Eye (tissue), 1 donor: ENCODE results near the gene OTUD7B.
"Not testable (repeated sequence)": the region's sequence is repeated elsewhere in the genome, so short reads cannot be mapped to it uniquely, and the experiment has no call there.

Experiments used
- DNase-seq: peaks from one replicate; pipeline ENCODE4 v3.0.0-alpha.2; 2015

OTUD7B gene

DNA sequence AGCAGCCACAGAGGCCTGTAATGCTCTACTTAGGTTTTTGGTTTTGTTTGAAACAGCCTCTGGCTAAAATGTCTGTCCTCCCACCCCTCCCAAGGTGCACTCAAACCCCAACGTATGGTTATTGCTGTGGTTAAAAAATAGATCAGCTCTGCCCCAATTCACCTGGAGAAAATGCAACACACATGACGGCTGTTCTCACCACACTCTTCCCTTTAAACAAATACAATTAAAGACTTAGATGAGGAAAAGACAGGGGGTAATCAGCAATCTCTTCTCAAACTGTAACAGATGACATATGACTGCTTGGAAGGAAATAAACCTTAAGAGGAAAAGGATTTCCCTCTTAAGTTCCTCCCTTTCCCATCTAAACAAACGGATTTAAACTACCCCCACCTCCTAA, 67.6 kb downstream of the OTUD7B start:
- no peak for DNase-seq

DNA sequence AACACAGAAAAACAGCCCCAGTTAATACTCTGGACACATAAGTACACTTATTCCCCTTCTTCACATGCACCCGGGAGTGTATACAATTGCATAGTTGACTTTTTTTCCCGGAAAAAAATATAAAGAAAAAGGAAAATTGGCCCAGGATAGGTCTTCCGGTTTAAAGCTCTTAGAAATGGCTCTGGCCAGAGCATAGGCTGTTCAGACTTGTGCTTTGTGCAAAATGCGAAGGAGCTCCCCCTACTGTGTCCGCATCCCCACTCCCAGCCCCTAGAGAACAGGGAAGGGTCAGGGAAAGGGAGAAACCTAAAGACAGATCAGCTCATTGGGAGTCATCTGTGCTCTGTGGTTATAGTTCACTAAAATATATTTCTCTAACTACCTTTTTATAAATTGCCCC, 68.3 kb downstream of the OTUD7B start:
- DNase-seq = peak; percentile 72

DNA sequence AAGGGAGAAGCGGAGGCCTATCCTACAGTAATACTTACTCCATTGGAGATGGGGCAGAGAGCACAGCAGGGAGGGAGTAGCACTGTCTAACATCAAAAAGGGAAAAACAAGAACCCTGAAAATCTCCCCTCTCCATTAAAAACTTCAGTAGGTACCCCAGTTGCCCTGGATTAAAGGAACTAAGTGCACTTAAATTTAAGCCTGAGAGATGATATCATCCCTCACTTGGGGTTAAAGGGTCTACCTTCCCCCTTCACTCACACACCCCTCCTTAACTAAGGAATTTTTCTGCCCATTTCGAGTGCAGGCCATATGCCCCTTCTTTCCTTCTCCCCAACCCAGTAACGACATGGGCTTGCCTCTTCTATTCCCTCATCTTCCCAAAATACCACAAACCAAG, 70.1 kb downstream of the OTUD7B start:
- no peak for DNase-seq

DNA sequence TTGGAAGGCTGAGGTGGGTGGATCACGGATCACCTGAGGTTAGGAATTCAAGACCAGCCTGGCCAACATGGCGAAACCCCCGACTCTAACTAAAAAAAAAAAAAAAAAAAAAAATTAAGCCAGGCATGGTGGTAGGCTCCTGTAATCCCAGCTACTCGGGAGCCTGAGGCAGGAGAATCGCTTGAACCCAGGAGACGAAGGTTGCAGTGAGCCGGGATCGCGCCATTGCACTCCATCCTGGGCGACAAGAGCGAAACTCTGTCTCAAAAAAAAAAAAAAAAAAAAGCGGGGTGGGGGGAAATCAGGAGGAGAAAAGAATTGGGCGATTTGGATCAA, 71.9 kb downstream of the OTUD7B start:
- not testable (repeated sequence) for DNase-seq

DNA sequence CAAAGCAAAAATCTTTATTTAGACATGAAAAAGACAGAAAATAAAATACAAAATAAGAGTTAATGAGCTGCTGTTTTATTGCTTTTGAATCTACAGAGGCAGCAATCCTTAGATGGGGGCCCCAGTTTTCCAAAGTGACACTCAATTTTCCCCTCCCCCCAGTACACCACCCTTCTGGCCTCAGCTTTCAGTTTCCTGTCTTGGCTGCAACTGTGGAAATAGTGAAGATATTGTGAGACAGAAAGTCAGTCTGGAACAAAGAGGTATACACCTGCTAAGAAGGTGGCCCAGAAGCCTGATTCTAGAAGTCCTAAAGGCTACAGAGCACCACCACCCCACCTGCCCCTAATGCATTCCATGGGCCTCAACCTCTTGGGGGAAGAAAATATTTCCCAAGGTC, 72.8 kb downstream of the OTUD7B start:
- peak; percentile 12 for DNase-seq

DNA sequence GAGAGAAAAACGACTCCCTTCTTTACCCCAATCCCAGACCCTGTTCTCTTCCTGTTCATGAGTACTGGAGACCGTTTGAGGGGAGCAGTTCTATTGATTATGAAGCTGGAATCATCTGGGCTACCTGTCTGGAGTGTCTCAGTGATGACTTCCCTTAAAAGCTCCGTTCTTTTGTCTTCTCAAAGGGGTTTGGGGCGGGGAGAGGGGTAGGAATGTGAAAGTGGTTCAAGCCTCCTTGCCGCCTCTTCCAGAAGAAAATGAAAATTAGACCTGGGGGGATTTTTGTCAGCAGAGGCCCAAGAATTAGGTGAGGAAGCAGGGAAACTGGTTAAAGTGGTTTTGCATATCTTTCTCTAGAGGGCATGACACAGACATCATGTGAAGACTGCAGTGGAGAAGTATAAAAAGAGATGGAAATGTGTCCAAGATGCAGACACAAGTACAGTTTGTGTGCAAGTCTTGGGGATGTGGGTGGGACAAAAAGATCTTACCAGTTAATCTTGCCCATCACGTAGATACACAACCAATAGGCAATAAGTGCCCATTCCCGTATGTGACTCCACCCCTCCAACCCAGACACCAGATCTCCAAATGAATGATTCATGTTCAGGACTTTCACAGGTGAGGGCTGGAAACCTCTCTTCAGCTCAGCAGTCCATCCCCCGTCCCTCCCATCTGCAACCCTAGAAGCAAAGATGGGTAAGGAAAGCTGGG, 73.4 kb downstream of the OTUD7B start:
- peak; percentile 71 for DNase-seq

DNA sequence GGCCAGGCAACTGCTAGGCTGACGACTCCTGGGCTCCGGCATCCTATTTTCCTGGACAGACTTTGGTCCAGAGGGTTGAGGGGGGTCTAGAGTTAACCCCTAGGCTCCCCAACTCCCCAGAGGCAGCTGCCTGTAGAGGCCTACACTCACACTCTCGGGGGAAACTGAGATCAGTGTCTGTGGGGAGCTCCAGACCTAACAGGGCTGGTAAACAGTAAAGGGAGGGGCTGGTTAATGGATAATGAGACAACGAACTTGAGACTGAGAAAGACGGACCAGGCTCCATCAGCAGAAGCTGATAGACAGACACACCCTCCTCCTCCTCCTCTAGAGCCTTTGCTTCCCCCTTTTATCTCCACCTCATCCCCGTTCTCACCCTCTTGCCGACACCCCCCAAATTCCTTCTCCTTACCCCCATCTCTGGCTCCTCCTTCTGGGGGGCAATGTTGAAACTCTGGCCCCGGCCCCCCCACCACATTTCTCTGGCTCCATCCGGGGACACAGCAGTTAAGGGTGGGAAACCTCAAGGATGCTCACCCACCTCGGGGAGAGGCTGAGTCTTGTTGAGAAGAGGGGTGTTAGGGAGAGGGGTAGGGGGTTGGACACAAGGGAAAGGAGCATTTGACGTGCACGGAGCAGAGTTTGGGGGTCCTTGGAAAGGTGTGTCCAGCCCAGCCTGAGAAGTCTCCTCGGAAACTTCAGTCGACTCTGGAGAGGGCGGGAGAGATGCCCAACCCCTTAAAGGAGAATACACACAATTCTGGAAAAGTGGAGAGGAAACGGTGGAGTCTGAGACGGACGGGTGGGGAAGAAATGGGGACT, 74.1 kb downstream of the OTUD7B start, which contains the start of gene MTMR11:
MTMR11 (minus strand) TSS at position 710 of the 822 bp plus-strand sequence; CDS start at position 478, 232 bp downstream.
- DNase-seq = no peak

DNA sequence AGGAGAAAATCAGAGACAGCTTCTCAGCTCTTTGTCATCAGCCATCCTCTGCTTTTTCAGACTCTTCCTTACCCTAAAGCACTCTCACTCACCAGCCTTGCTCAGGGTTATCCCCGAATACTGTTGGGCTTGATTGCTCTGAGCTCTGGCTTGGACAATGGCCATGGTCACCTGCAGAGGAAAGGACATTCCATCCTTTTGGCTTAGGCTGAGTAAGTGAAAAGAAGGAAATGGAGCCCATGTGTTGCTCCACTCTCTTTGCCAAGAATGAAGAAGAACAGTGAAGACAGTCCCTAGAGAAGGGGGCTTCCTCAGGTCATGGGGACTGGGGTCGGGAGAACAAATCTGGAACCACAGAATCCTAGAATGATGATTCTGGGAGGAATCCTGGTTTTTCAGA, 76.2 kb downstream of the OTUD7B start:
- no peak for DNase-seq

DNA sequence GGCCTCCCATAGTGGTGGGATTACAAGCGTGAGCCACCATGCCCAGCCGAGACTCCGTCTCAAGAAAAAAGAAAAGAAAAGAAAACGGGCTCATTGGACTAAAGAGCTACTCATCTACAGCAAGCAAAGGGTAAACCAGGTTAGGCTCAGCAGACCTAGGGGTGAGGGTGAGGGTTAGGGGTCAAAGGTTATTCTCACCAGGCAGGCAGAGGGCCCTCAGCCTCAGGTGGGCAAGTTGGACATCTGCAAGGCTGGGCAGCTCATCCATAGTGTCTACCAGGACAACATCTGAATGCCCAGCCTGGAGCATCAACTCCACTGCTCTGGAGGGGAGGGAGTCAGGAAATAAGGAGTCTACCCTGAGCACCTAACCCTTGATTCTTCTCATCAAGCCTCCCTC, 77.3 kb downstream of the OTUD7B start:
- no peak for DNase-seq

DNA sequence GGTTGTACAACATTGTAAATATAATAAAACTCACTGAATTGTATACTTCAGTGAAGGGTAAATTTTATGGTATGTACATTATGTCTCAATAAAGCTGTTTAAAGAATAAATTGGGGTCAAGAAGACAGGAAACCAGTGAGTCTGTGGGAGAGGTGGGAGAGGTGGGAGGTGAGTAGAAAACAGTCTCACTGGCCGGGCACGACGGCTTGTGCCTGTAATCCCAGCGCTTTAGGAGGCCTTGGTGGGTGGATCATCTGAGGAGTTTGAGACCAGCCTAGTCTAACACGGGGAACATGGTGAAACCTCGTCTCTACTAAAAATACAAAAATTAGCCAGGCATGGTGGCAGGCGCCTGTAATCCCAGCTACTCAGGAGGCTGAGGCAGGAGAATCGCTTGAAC, 78.1 kb downstream of the OTUD7B start:
- no peak for DNase-seq

DNA sequence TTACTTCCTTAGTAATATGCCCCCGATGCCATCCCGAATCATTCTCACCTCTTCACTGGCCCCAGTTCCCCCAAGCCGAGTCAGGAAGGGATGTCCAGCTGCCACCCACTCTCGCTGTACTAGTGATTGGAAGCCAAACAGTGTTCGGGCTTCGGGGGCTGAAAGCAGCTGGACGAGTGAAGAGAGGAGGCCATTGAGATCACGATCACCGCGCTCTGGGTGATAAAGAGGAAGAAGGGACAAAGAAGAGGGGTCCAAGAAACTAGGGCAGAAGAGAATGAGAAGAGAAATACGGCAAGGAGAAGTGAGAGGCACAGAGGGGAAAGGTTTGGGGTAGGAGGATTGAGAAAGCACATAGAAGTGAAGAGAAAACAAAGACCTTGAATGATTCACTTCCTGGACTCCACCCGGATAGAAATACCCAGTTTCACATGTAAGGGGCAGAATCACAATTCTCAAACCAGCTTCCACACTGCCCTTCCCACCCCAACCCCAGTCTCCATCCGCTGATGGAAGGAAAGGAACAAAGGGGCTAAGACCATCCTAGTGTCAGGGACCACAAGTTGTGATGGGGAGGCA, 79.2 kb downstream of the OTUD7B start:
- no peak for DNase-seq

DNA sequence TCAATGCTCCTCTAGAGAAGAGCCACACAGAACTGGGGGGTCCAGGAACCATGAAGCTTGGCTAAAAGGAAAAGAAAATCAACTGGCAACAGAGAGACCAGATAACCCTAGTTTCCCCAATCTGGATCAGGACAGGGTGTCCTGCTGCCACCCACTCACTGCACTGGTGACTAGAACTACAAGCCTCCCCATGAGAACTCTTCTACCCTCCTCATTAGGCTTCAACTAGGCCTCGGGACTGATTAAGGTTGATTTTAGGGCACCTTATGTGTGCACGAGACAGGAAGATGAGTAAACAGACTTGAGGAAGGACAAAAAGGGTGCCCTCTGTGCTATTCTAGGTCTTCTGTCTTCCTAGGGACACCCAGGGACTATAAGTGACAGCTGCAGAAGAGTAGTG, 80.7 kb downstream of the OTUD7B start:
- DNase-seq = no peak

DNA sequence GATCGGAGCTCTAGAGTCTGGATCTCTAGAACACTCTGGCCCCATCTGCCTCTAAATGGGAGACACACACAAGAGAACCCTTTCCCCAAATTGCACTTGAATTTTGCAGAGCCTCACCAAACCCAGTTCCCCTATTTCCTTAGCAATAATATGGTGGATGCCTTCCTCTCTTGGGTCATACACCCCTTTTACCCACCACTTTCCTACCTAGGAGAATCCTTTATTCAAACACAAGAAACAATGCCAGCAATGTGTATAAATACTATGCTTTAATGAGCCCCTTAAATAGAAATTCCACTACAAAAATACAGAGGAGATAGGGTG, 82.2 kb downstream of the OTUD7B start:
- DNase-seq = no peak

DNA sequence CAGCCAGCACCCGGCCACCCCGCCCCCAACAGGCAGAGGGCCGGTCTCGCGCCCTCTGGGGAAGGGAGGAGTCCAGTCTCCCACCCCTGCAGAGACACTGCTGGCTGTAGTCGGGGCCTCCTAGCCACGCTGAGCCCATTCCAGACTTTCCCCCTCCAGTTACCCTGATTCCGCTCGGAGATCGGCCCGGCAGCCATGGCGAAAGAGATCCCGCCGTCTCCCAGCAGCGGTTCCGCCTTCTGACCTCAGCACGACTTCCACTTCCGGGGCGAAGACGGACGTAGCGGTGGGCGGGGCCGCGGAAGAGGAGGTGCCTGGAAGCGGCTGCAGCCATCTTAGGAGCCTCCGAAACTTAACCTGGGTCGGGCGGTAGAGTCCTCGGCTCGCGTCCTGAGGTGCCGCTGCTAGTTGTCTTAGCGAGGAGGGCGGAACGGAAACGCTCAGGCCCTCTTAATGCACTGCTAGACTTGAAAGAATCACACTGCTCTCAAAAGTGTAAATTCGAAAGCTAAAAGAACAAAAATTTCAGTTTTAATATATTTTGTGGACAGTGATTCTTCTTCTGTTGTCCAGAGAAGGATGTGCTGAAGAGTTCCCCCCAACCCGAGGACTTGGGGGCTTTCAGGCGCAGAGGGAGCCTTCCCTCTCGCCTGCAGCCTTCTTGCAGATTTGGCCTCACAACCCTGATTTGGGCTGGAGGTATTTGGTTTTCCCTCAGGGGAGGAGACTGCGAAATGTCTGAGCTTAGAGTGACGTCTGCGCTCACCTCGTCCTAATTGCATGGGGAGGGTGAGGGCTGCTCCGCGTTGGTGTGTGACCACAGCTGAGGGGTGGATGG, 82.7 kb downstream of the OTUD7B start, which contains the start of gene SF3B4:
SF3B4 (minus strand) TSS at position 241 of the 838 bp plus-strand sequence; CDS start at position 197, 44 bp downstream.
- peak; percentile 97 for DNase-seq

DNA sequence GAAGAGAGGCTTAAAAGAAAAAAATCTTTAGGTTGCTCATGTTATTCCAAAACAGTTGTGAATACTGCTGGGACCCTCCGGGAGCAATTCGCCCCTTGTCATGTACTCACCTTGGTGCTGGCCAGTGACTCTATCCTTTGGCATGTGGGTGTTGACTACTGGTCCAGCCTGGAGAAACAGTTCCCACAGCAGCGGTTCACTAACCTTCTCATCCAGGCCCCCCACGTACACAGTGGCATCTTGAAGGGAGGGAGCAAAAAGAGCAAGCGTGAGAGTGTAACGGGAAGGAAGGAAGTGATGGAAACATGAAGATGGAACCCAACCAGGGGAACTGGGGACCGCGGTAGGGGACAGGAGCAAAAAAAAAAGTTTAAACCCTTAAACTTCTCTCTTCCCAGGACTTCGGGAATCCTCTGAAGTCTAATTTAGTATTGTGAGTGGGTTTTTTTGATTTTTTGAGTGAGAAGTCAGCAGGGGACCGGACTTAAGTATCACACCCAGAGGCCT, 83.4 kb downstream of the OTUD7B start:
- DNase-seq = no peak

DNA sequence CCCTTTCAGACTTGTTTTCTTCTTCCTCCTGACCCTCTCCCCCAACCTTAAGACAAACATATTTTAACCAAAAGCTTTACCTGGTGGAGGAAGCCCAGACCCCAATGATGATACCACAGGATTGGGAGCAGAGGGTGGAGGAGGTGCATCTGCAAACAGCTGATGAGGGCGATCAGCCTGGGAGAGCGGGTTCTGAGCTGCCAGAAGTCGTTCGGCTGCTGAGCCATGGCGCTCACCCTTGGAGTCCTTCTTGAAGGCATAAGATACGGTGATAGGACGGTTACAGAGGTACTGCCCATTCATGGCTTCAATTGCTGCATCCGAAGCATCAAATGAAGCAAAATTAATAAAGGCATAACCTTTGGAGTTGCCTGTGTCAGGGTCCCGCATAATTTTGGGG, 84.2 kb downstream of the OTUD7B start:
- DNase-seq = no peak

DNA sequence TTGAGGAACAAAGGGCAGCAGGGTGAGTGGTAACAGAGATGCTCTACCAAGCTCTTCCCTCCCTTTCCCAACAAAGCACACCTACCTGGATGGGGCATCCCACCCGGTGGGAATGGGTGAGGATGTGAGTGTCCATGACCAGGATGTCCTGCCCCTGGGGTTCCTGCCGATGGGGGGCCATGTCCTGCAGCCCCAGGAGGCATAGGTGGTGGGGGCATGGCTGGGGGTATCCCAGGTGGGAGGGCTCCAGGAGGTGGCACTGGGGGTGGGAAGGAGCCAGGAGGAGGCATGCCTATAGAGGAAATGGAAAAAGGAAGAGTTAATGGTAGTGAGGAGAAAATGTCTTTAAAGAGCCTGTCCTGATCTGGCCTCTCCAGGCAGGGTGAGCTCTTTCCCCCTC, 84.8 kb downstream of the OTUD7B start:
- no peak for DNase-seq

DNA sequence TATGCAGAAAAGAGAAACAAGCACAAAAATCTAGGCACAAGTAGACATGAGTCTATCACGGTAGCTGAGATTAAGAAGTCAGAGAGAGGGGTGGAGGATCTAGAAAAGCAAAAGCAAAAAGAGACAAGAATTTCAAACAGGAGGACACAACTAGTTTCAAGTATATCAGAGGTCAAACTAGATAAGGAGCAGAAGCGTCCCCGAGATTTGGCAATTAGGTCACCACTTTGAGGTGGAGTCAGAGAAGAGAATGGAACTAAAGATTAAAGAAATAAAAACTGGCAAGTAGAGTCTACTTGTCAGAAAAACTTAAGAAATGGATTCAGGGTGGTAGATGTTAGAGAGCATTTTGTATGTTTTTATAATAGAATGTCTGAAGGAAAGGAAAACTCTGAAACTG, 85.2 kb downstream of the OTUD7B start:
- DNase-seq = no peak

DNA sequence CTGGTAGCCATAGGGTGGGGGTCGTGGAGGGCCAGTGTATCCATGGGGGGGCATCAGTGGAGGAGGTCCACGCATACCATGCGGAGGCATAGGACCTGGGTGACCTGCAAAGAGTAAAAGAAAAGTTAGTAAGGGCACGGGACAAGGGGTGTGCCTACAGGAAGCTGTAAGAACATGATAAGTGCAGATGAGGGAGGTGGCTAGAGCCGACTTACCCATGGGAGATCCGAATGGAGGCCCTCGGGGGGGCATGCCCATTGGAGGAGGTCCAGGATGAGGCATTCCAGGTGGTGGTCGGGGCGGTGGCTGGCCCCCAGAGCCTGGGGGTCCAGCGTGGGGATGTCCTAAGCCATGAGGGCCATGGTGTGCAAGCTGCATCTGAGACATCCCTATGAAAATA, 86.9 kb downstream of the OTUD7B start:
- no peak for DNase-seq

DNA sequence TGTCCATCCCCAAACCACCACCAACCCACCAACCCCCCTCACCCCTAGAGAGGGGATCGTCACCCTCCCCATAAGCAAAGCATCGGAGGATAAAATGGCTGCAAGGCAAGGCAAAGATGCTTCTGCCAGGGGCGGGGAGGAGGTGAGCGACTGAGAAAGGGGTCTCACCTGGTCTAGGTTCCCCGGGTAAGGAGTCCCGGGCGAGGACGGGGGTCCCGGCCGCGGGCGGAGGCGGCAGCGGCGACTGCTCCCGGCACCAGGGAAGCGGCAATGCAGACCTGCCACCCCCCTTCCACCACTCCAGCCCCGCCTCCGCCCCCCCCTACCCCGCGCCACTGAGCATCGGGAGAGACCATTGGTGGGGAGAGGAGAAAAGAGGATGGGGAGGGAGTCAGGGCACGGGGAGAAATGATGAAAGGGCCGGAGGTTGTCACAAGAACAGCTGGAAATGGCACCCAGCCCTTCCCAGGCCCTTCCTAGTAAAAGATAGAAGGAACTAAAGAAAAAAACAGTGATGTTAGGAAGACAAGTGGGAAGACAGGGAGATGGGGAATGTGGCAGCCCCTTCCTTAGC, 92.9 kb downstream of the OTUD7B start, which contains the start of gene SV2A:
SV2A (minus strand) TSS at position 274 of the 574 bp plus-strand sequence. CDS start 4,004 bp downstream, outside the sequence.
- peak; percentile 88 for DNase-seq

DNA sequence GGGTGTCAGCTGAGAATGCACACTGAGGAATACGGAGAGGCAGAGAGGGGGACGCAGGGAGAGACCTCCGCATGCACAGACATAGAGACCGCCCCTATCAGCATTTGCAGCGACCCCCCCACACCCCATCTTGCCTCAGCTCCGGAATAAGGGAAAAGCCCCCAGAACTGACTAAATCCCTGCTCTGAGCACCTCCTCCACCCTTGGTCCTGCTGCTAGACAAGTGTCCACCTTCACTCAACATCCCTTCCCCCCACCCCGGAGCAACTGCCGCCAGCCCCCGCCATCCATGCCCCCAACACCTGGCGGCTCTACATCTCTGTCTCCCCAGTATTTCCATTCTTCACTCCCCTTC, 93.7 kb downstream of the OTUD7B start:
- DNase-seq = peak; percentile 25

DNA sequence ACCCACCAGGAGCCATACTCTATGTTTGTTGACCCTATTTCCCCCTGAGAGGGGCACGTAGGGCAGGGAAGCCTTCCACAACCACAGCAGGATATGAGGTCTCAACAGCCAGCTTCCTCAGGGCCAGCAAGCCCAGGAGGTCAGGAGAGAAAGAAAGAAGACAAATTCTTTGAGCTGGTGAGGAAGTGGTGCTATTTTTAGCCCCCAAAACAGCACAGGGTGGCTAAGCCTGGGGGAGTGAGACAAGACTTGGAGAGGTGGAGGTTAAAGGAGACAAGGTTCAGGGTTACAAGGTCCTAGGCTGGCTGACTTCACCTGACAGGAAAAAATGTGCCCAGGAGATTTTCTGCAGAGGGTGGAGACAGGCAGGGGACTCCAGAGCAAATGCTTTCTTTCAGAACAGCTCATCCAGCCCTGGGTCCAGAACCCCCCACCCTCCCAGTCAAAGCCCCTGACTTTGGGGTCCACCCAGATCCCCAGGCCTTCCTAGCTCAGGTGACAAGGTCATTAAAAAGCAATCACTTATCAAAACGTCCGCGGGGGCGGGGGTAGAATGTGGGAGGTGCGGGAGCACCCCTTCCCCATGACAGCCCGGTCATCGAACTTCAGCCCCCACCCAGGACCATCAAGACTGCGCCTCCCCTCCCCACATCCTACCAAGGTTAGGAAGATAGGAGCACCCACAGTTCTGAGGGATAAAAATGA, 94.2 kb downstream of the OTUD7B start:
- DNase-seq = no peak
